Type B pancreatic cell (in vitro differentiated cells): ENCODE measurements around the gene MYCBPAP. TPM values are rescaled to one million over a fixed set of nuclear protein-coding genes. Genes with fewer than 3 reads are reported as not detected.

ENCODE experiments used
- DNase-seq: peaks from one replicate; pipeline ENCODE4 v3.0.0; 2021; ENCODE audit warnings: mixed read lengths; ENCODE audit not compliant: unreplicated experiment; ENCODE audit errors: extremely low spot score
- H3K27ac Mint-ChIP-seq: 2 replicates; pipeline ENCODE4 v1.8.0; 2021; ENCODE audit warnings: mild to moderate bottlenecking, mixed read lengths
- H3K27me3 Mint-ChIP-seq: 2 replicates; pipeline ENCODE4 v1.8.0; 2021; ENCODE audit warnings: mixed read lengths
- H3K36me3 Mint-ChIP-seq: 2 replicates; pipeline ENCODE4 v1.8.0; 2021; ENCODE audit warnings: mixed read lengths
- H3K4me1 Mint-ChIP-seq: one replicate; pipeline ENCODE4 v1.8.0; 2021; ENCODE audit warnings: mixed read lengths; ENCODE audit not compliant: unreplicated experiment
- H3K4me3 Mint-ChIP-seq: 2 replicates; pipeline ENCODE4 v1.8.0; 2021; ENCODE audit warnings: mild to moderate bottlenecking, mixed read lengths
- H3K9me3 Mint-ChIP-seq: 2 replicates; pipeline ENCODE4 v1.8.0; 2021; ENCODE audit warnings: mixed read lengths
- CTCF ChIP-seq: fragments of 200-600 bp; sonication (generic); conservative IDR thresholded peaks from 2 replicates; pipeline ENCODE4 v1.5.0; 2021; ENCODE audit warnings: antibody characterized with exemption, mild to moderate bottlenecking
- total RNA-seq: library from RNA; stranded (reverse); gene quantifications from 2 replicates; pipeline ENCODE4 v1.2.1, GENCODE V29; 2021; ENCODE audit warnings: low replicate concordance

The MYCBPAP gene
- total RNA-seq, 1 donor from 2014 or later = 4.1 TPM

GRCh38 chr17:50547736-50548083 lies 39.5 kb downstream of the MYCBPAP start:
- Mint-ChIP-seq H3K36me3 (no peaks in the 10 kb centered on the region), H3K27ac (no peak overlapping the region), H3K27me3 (no peaks in the 10 kb centered on the region), H3K9me3 (no peaks in the 10 kb centered on the region), H3K4me3 (peak overlapping the region; percentile 86), H3K4me1 (peaks cover 23% of the 10 kb centered on the region)
- TF ChIP-seq CTCF = no peak
- DNase-seq = no peak

- Mint-ChIP-seq H3K27me3 (peaks cover 3% of the 10 kb centered on the region), H3K36me3 (no peaks in the 10 kb centered on the region), H3K4me3 (no peak overlapping the region), H3K27ac (no peak overlapping the region), H3K9me3 (no peaks in the 10 kb centered on the region), H3K4me1 (peaks cover 12% of the 10 kb centered on the region)
- no peak for DNase-seq
- TF ChIP-seq CTCF = no peak
Measured at GRCh38 chr17:50548831-50549230, 40.6 kb downstream of the MYCBPAP start.

- H3K9me3 Mint-ChIP-seq = no peaks in the 10 kb centered on the region
Measured at GRCh38 chr17:50549256-50549941, 41.2 kb downstream of the MYCBPAP start.

GRCh38 chr17:50549969-50550368 lies 41.7 kb downstream of the MYCBPAP start:
- TF ChIP-seq CTCF = no peak
- H3K27ac Mint-ChIP-seq = no peak overlapping the region
- peaks cover 4% of the 10 kb centered on the region for H3K4me1 Mint-ChIP-seq
- no peak for DNase-seq
- H3K4me3 Mint-ChIP-seq = peak overlapping the region; percentile 15
- no peaks in the 10 kb centered on the region for H3K36me3 Mint-ChIP-seq
- peaks cover 6% of the 10 kb centered on the region for H3K27me3 Mint-ChIP-seq
- no peaks in the 10 kb centered on the region for H3K9me3 Mint-ChIP-seq

More at GRCh38 chr17:50549256-50549941, 41.2 kb downstream of the MYCBPAP start:
- Mint-ChIP-seq H3K36me3 (no peaks in the 10 kb centered on the region), H3K27ac (no peak overlapping the region), H3K4me3 (peak overlapping the region; percentile 15), H3K27me3 (peaks cover 3% of the 10 kb centered on the region), H3K4me1 (peaks cover 6% of the 10 kb centered on the region)
- no peak for TF ChIP-seq CTCF
- no peak for DNase-seq

- Mint-ChIP-seq H3K4me1 (peaks cover 4% of the 10 kb centered on the region), H3K9me3 (no peaks in the 10 kb centered on the region), H3K27me3 (peaks cover 6% of the 10 kb centered on the region), H3K27ac (no peak overlapping the region), H3K4me3 (no peak overlapping the region), H3K36me3 (no peaks in the 10 kb centered on the region)
- peak; percentile 86 for DNase-seq
- peak; percentile 90 for TF ChIP-seq CTCF
Measured at GRCh38 chr17:50550661-50551432, 42.6 kb downstream of the MYCBPAP start.
